EL (cell line): Measurements from ENCODE around the gene MYO1E.

Experiments used
- DNase-seq: peaks from one replicate; pipeline ENCODE4 v3.0.0-alpha.2; 2016

MYO1E gene

GRCh38 chr15:59120937-59121336 lies 251.7 kb downstream of the MYO1E start:
- DNase-seq: no peak

- DNase-seq: no peak
Observed at GRCh38 chr15:59119625-59120024, 253.0 kb downstream of the MYO1E start.

- DNase-seq: no peak
Observed at GRCh38 chr15:59116771-59117170, 255.9 kb downstream of the MYO1E start.

DNA sequence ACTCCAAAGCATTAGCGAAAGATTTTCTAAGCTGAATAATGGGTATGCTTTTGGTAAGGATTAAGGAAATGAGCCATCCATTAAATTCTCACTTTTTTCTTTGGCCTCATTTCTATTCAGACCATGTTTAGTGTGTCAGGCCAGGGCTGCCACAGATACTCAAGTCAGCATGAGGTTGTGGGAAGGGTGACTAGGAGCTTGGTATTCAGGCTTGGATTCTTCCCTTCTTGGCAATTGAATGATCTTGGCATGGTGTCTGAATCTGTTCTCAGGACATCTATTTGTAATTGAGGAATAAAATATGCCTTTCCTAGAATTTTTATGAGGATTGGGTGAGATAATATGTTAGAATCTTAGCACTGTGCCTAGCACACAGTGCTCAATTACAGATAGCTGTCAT lies 256.5 kb downstream of the MYO1E start:
- DNase-seq: no peak

- DNase-seq: no peak
Observed at GRCh38 chr15:59115047-59115446, 257.6 kb downstream of the MYO1E start.

- no peak for DNase-seq
Observed at GRCh38 chr15:59111251-59111650, 261.4 kb downstream of the MYO1E start.

GRCh38 chr15:59105854-59106253 lies 266.8 kb downstream of the MYO1E start:
- no peak for DNase-seq

- peak; percentile 95 for DNase-seq
Observed at GRCh38 chr15:59104912-59105732, 267.5 kb downstream of the MYO1E start, which contains the start of gene CCNB2. TSS of gene CCNB2 (plus strand) at chr15:59105146. CDS start at chr15:59105269, 123 bp downstream.

DNA sequence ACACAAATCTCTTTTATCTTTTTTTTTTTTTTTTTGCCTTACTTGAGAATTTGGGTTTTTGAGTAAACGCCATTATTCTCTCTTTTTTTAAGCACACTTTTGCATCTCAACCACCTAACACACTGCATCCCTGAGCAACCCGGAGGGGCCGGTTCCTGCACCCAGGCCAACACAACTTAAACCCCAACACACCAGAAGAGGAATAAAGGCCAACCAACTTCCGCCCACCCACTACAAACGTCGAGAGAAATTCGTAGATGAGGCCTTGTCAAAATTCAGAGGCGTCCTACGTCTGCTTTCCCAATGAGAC lies 268.1 kb downstream of the MYO1E start:
- no peak for DNase-seq

- DNase-seq: no peak
Observed at GRCh38 chr15:59099162-59099685, 273.4 kb downstream of the MYO1E start.

- DNase-seq: no peak
Observed at GRCh38 chr15:59096429-59096828, 276.2 kb downstream of the MYO1E start.

DNA sequence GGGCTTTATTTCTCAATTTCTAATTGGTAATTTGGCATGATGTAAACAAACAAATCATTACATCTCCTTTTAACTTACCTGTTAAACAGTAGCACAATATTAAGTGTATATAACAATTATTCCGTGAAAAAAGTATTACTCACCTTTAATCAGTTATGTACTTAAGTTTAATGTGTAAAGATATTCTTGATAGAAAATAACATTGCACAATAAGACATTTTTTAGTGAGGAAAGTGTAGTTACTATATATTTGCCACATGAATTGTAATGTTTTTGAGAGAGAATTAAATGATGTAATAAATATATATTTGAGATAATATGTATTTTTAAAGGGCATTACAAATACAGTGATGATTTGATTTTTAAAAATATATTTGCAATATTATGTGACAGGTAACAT lies 278.6 kb downstream of the MYO1E start:
- no peak for DNase-seq

- no peak for DNase-seq
Observed at GRCh38 chr15:59087731-59088130, 284.9 kb downstream of the MYO1E start.
